Activated T-helper 17 cell treated with anti-CD3 and anti-CD28 coated beads, Interleukin-2, amount 50 U/mL, for 72 hours (primary cell): ENCODE measurements around the gene ZCWPW1. TPM values are rescaled to one million over a fixed set of nuclear protein-coding genes. Genes with fewer than 3 reads are reported as not detected.
"Not testable (repeated sequence)": the region's sequence is repeated elsewhere in the genome, so short reads cannot be mapped to it uniquely, and the experiment has no call there.

Experiments
- ATAC-seq: fragments of 150-1000 bp; cut with Tn5 transposase; replicated peaks from 2 replicates; pipeline ENCODE4 v1.10.0; 2021; ENCODE audit warnings: mild to moderate bottlenecking, moderate library complexity
- H3K27ac Mint-ChIP-seq: one replicate; pipeline ENCODE4 v1.8.0; 2022; ENCODE audit warnings: mixed read lengths
- H3K27me3 Mint-ChIP-seq: one replicate; pipeline ENCODE4 v1.8.0; 2022; ENCODE audit warnings: mixed read lengths
- H3K36me3 Mint-ChIP-seq: one replicate; pipeline ENCODE4 v1.8.0; 2022; ENCODE audit warnings: low read depth, mild to moderate bottlenecking, mixed read lengths
- H3K4me1 Mint-ChIP-seq: one replicate; pipeline ENCODE4 v1.8.0; 2022; ENCODE audit warnings: mixed read lengths
- H3K4me3 Mint-ChIP-seq: one replicate; pipeline ENCODE4 v1.8.0; 2022; ENCODE audit warnings: mild to moderate bottlenecking, mixed read lengths
- H3K9me3 Mint-ChIP-seq: one replicate; pipeline ENCODE4 v1.8.0; 2022; ENCODE audit warnings: mixed read lengths
- total RNA-seq, 2 donors: library from RNA; stranded (reverse); gene quantifications; one replicate each; pipeline ENCODE4 v1.2.3, GENCODE V29; 2022

Gene ZCWPW1
- total RNA-seq, 2 donors from 2014 or later = 3.1 to 3.8 TPM

- H3K27ac Mint-ChIP-seq = peak overlapping the region; percentile 72
- no peaks in the 10 kb centered on the region for H3K27me3 Mint-ChIP-seq
- H3K4me3 Mint-ChIP-seq = no peak overlapping the region
- ATAC-seq = no peak
- no peaks in the 10 kb centered on the region for H3K9me3 Mint-ChIP-seq
- peaks cover 11% of the 10 kb centered on the region for H3K4me1 Mint-ChIP-seq
- no peaks in the 10 kb centered on the region for H3K36me3 Mint-ChIP-seq
Observed at GRCh38 chr7:100443096-100443840, 14.8 kb upstream of the ZCWPW1 start.

- Mint-ChIP-seq H3K36me3 (no peaks in the 10 kb centered on the region), H3K4me3 (no peak overlapping the region), H3K4me1 (peaks cover 11% of the 10 kb centered on the region), H3K27me3 (no peaks in the 10 kb centered on the region), H3K9me3 (no peaks in the 10 kb centered on the region), H3K27ac (peak overlapping the region; percentile 42)
- ATAC-seq = no peak
Observed at GRCh38 chr7:100441641-100442535, 13.4 kb upstream of the ZCWPW1 start.

- not testable (repeated sequence) for ATAC-seq, H3K27ac Mint-ChIP-seq
Observed at GRCh38 chr7:100439244-100439643, 10.7 kb upstream of the ZCWPW1 start.

GRCh38 chr7:100438731-100439130 lies 10.2 kb upstream of the ZCWPW1 start:
- not testable (repeated sequence) for ATAC-seq, H3K27ac Mint-ChIP-seq, H3K27me3 Mint-ChIP-seq, H3K4me3 Mint-ChIP-seq, H3K9me3 Mint-ChIP-seq
- Mint-ChIP-seq H3K36me3 (peaks cover 28% of the 10 kb centered on the region), H3K4me1 (peaks cover 21% of the 10 kb centered on the region)

More at GRCh38 chr7:100439244-100439643, 10.7 kb upstream of the ZCWPW1 start:
- H3K9me3 Mint-ChIP-seq, H3K27me3 Mint-ChIP-seq, H3K4me3 Mint-ChIP-seq: not testable (repeated sequence)
- Mint-ChIP-seq H3K4me1 (peaks cover 16% of the 10 kb centered on the region), H3K36me3 (peaks cover 23% of the 10 kb centered on the region)

- H3K36me3 Mint-ChIP-seq = peaks cover 34% of the 10 kb centered on the region
- peak overlapping the region; percentile 41 for H3K27ac Mint-ChIP-seq
- no peaks in the 10 kb centered on the region for H3K9me3 Mint-ChIP-seq
- H3K4me3 Mint-ChIP-seq = no peak overlapping the region
- ATAC-seq = no peak
- peaks cover 24% of the 10 kb centered on the region for H3K4me1 Mint-ChIP-seq
- no peaks in the 10 kb centered on the region for H3K27me3 Mint-ChIP-seq
Observed at GRCh38 chr7:100438172-100438571, 9.7 kb upstream of the ZCWPW1 start.

GRCh38 chr7:100437150-100438100 lies 8.9 kb upstream of the ZCWPW1 start:
- no peak overlapping the region for H3K27ac Mint-ChIP-seq

GRCh38 chr7:100435401-100436304 lies 7.2 kb upstream of the ZCWPW1 start:
- H3K9me3 Mint-ChIP-seq = no peaks in the 10 kb centered on the region
- no peaks in the 10 kb centered on the region for H3K27me3 Mint-ChIP-seq
- peak; percentile 30 for ATAC-seq
- H3K36me3 Mint-ChIP-seq = peaks cover 59% of the 10 kb centered on the region
- peak overlapping the region; percentile 87 for H3K4me3 Mint-ChIP-seq
- H3K27ac Mint-ChIP-seq = peak overlapping the region; percentile 97
- H3K4me1 Mint-ChIP-seq = peaks cover 30% of the 10 kb centered on the region

More at GRCh38 chr7:100437150-100438100, 8.9 kb upstream of the ZCWPW1 start:
- Mint-ChIP-seq H3K4me3 (peak overlapping the region; percentile 87), H3K27me3 (no peaks in the 10 kb centered on the region), H3K4me1 (peaks cover 25% of the 10 kb centered on the region), H3K9me3 (no peaks in the 10 kb centered on the region), H3K36me3 (peaks cover 41% of the 10 kb centered on the region)
- ATAC-seq = no peak

- peaks cover 33% of the 10 kb centered on the region for H3K4me1 Mint-ChIP-seq
- no peak for ATAC-seq
Observed at GRCh38 chr7:100434297-100435144, 6.0 kb upstream of the ZCWPW1 start.

GRCh38 chr7:100433592-100434296 lies 5.2 kb upstream of the ZCWPW1 start:
- ATAC-seq = no peak
- Mint-ChIP-seq H3K27me3 (no peaks in the 10 kb centered on the region), H3K27ac (peak overlapping the region; percentile 91), H3K4me3 (peak overlapping the region; percentile 87), H3K4me1 (peaks cover 38% of the 10 kb centered on the region), H3K36me3 (peaks cover 76% of the 10 kb centered on the region), H3K9me3 (peaks cover 4% of the 10 kb centered on the region)

More at GRCh38 chr7:100434297-100435144, 6.0 kb upstream of the ZCWPW1 start:
- H3K36me3 Mint-ChIP-seq = peaks cover 68% of the 10 kb centered on the region
- H3K27me3 Mint-ChIP-seq = no peaks in the 10 kb centered on the region
- peaks cover under 1% of the 10 kb centered on the region for H3K9me3 Mint-ChIP-seq
- H3K4me3 Mint-ChIP-seq = peak overlapping the region; percentile 87
- H3K27ac Mint-ChIP-seq = peak overlapping the region; percentile 91

GRCh38 chr7:100433276-100433591 lies 4.7 kb upstream of the ZCWPW1 start:
- Mint-ChIP-seq H3K9me3 (peaks cover 4% of the 10 kb centered on the region), H3K27me3 (no peaks in the 10 kb centered on the region), H3K4me3 (peak overlapping the region; percentile 87), H3K27ac (peak overlapping the region; percentile 91), H3K4me1 (peaks cover 38% of the 10 kb centered on the region), H3K36me3 (peaks cover 81% of the 10 kb centered on the region)
- ATAC-seq = no peak

GRCh38 chr7:100432621-100433275 lies 4.2 kb upstream of the ZCWPW1 start:
- no peak for ATAC-seq
- Mint-ChIP-seq H3K36me3 (peaks cover 85% of the 10 kb centered on the region), H3K4me3 (peak overlapping the region; percentile 87), H3K9me3 (peaks cover 4% of the 10 kb centered on the region), H3K27me3 (no peaks in the 10 kb centered on the region), H3K27ac (peak overlapping the region; percentile 91), H3K4me1 (peaks cover 38% of the 10 kb centered on the region)

GRCh38 chr7:100432053-100432452 lies 3.5 kb upstream of the ZCWPW1 start:
- Mint-ChIP-seq H3K27ac (peak overlapping the region; percentile 91), H3K4me1 (peaks cover 38% of the 10 kb centered on the region), H3K4me3 (peak overlapping the region; percentile 87), H3K36me3 (peaks cover 85% of the 10 kb centered on the region), H3K9me3 (peaks cover 4% of the 10 kb centered on the region), H3K27me3 (no peaks in the 10 kb centered on the region)
- no peak for ATAC-seq
